ENCODE results near the gene GNB4. TPM values are rescaled to one million over a fixed set of nuclear protein-coding genes. Genes with fewer than 3 reads are reported as not detected.

Gene GNB4
- total and polyA plus RNA-seq, 4 donors = 6.3 to 56.2 (median 25.8) TPM

DNA sequence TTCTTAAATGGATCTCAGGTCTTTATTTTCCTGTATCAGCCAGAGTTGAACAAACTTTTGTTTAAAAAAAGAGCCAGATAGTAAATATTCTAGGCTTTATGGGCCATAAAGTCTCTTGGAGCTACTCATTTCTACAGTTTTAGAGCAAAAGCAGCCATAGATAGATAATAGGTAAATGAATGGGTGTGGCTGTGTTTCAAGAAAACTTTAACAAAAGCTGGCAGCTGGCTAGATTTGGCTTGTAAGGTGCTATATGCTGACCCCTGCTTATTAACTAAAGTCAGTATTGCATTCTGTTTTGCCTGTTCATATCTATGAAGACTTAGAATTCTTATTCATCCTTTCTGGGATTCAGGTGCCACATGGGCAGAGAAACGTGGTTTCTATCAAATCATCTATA is 74.8 kb downstream of the GNB4 start:
- no peaks in the 10 kb centered on the region for H3K9me3 ChIP-seq (ENCODE audit: control insufficient read depth in 4 of 4, insufficient read depth in 3 of 4, low read length in 3 of 4)
- H3K9ac ChIP-seq (ENCODE audit: insufficient read depth in 1 of 2, low read length in 2 of 2) = no peak overlapping the region
- no peak overlapping the region for H3K27ac ChIP-seq (ENCODE audit: low read depth in 1 of 2, low read length in 1 of 2)
- H3K36me3 ChIP-seq (ENCODE audit: control insufficient read depth in 4 of 4, insufficient read depth in 4 of 4, low read length in 4 of 4) = peaks cover 3 to 29% (median 18%) of the 10 kb centered on the region in 4 donors
- ATAC-seq (ENCODE audit: insufficient read depth, low FRiP score) = no peak
- no peak for DNase-seq
- 86 to 90% methylated on average over 1 of the region's 1 CpG for WGBS, 2 donors
- TF ChIP-seq, protein P1, sequence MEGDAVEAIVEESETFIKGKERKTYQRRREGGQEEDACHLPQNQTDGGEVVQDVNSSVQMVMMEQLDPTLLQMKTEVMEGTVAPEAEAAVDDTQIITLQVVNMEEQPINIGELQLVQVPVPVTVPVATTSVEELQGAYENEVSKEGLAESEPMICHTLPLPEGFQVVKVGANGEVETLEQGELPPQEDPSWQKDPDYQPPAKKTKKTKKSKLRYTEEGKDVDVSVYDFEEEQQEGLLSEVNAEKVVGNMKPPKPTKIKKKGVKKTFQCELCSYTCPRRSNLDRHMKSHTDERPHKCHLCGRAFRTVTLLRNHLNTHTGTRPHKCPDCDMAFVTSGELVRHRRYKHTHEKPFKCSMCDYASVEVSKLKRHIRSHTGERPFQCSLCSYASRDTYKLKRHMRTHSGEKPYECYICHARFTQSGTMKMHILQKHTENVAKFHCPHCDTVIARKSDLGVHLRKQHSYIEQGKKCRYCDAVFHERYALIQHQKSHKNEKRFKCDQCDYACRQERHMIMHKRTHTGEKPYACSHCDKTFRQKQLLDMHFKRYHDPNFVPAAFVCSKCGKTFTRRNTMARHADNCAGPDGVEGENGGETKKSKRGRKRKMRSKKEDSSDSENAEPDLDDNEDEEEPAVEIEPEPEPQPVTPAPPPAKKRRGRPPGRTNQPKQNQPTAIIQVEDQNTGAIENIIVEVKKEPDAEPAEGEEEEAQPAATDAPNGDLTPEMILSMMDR (IDR thresholded peaks at IDR 0.05; ENCODE audit: control extremely low read depth, extremely low read depth) = no peak
- no peaks in the 10 kb centered on the region for H3K4me1 ChIP-seq (ENCODE audit: control insufficient read depth in 5 of 5, insufficient read depth in 5 of 5, low read length in 5 of 5)
- H3K27me3 ChIP-seq (ENCODE audit: control insufficient read depth in 3 of 3, insufficient read depth in 3 of 3, low read length in 2 of 3) = no peaks in the 10 kb centered on the region
- no peak overlapping the region for H3K4me3 ChIP-seq

DNA sequence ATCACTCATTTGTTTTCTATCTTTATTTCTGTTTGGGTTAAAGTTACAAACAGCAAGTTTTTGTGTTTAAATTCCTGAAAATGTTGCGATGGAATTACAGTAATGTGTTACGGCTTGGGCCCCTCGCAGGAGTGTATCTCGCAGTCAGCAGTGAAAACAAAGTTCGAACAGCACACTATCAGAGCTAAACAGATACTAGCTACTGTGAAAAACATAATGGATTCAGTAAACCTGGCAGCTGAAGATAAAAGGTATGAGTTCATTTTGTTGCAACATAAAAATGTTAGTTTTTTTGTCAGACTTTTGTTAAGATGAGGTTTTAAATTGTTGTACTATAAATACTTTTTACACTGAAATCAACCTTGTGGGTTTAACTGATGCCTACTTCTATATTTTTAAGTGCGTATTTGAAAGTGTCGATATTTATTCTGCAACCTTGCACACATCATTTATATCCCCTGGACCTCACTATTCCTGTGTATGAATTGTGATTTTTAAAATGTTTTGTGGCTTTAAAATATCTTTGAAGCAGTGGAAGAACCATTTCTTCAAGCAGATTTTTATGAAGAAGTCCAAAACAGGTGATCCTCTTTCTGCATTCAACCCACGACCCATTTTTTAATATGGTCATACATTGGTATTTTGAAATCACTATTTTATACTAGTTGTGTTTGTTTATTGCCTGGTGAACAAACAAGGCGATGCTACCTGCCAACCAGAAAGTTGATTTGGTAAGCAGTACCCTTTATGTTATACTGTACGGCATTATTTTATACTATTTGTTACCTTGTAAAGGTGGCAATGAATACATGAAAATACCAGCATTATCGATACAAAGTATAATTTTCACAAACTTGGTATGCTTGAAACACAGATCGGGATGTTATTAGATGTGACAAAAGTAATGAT is 75.9 kb downstream of the GNB4 start:
- no peak for DNase-seq
- WGBS, 2 donors = 93 to 94% methylated on average over 12 of the region's 12 CpGs
- Histone ChIP-seq H3K9ac (ENCODE audit: insufficient read depth in 1 of 2, low read length in 2 of 2) (no peak overlapping the region), H3K4me1 (ENCODE audit: control insufficient read depth in 5 of 5, insufficient read depth in 5 of 5, low read length in 5 of 5) (no peaks in the 10 kb centered on the region), H3K27me3 (ENCODE audit: control insufficient read depth in 3 of 3, insufficient read depth in 3 of 3, low read length in 2 of 3) (no peaks in the 10 kb centered on the region), H3K9me3 (ENCODE audit: control insufficient read depth in 4 of 4, insufficient read depth in 3 of 4, low read length in 3 of 4) (no peaks in the 10 kb centered on the region), H3K27ac (ENCODE audit: low read depth in 1 of 2, low read length in 1 of 2) (no peak overlapping the region), H3K36me3 (ENCODE audit: control insufficient read depth in 4 of 4, insufficient read depth in 4 of 4, low read length in 4 of 4) (peaks cover 3 to 24% (median 15%) of the 10 kb centered on the region in 4 donors), H3K4me3 (no peak overlapping the region)
- TF ChIP-seq, protein P1 (IDR thresholded peaks at IDR 0.05; ENCODE audit: control extremely low read depth, extremely low read depth) = no peak
- no peak for ATAC-seq (ENCODE audit: insufficient read depth, low FRiP score)

DNA sequence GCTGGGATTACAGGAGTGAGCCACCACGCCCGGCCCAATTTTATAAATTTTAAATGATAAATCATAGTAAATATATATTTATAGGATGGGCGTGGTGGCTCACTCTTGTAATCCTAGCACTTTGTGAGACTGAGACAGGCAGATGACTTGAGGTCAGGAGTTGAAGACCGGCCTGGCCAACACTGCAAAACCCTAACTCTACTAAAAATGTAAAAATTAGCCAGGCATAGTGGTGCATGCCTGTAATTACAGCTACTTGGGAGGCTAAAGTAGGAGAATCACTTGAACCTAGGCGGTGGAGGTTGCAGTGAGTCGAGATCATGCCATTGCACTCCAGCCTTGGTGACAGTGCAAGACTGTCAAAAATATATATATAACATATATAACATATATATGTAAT is 77.3 kb downstream of the GNB4 start:
- ATAC-seq (ENCODE audit: insufficient read depth, low FRiP score) (no peak), DNase-seq (no peak)
- Histone ChIP-seq H3K27ac (ENCODE audit: low read depth in 1 of 2, low read length in 1 of 2) (no peak overlapping the region), H3K9ac (ENCODE audit: insufficient read depth in 1 of 2, low read length in 2 of 2) (no peak overlapping the region), H3K36me3 (ENCODE audit: control insufficient read depth in 4 of 4, insufficient read depth in 4 of 4, low read length in 4 of 4) (peaks cover under 1 to 27% (median 14%) of the 10 kb centered on the region in 4 donors), H3K27me3 (ENCODE audit: control insufficient read depth in 3 of 3, insufficient read depth in 3 of 3, low read length in 2 of 3) (no peaks in the 10 kb centered on the region), H3K4me3 (no peak overlapping the region), H3K9me3 (ENCODE audit: control insufficient read depth in 4 of 4, insufficient read depth in 3 of 4, low read length in 3 of 4) (no peaks in the 10 kb centered on the region), H3K4me1 (ENCODE audit: control insufficient read depth in 5 of 5, insufficient read depth in 5 of 5, low read length in 5 of 5) (no peaks in the 10 kb centered on the region)
- WGBS, 2 donors = 97 to 98% methylated on average over 6 of the region's 6 CpGs
- TF ChIP-seq, protein P1 (IDR thresholded peaks at IDR 0.05; ENCODE audit: control extremely low read depth, extremely low read depth) = no peak
